ENCODE measurements around the gene ZNF593OS. TPM values are rescaled to one million over a fixed set of nuclear protein-coding genes. Genes with fewer than 3 reads are reported as not detected.
A peak's percentile ranks its signal among the peaks of the same experiment; 100 is the strongest.

ZNF593OS gene
- total RNA-seq, 2 experiments from 2014 or later = not detected

DNA sequence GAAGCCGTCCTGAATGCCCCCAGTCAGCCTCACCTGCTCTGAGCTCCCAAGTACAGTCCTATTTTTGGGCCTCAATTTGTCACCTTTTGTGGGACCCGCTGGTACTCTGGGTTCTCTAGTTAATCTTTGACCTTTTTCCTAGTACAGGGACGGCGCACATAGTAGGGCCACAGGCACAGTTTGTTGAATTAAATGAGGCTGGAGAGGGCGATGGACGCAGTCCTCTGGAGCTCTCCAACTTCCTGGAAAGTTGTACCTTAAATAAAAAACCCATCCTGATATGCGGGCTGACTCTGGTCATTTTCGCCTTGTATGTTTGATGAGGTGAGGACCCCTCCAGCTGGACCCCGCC, 8.0 kb downstream of the ZNF593OS start:
- Mint-ChIP-seq H3K36me3 (ENCODE audit: low read depth) (no peaks in the 10 kb centered on the region), H3K27ac (no peak overlapping the region), H3K9me3 (no peaks in the 10 kb centered on the region), H3K4me3 (peak overlapping the region; percentile 34), H3K4me1 (ENCODE audit: low read depth) (peaks cover 5% of the 10 kb centered on the region), H3K27me3 (peaks cover 25% of the 10 kb centered on the region)
- intact Hi-C loops (cut with DNase I, micrococcal nuclease) = loop anchor here in 1 of 2 experiments (1.0 to 10.0 kb wide), 4 partner anchors 58 to 231 kb away; no protein-coding TSS in a partner anchor
- no peaks in the 10 kb centered on the region for H3K36me3 ChIP-seq (ENCODE audit: insufficient read depth, low read length)
- no peak overlapping the region for H3K27ac ChIP-seq (ENCODE audit: low read depth in 1 of 2, low read length in 2 of 2)
- DNase-seq = no peak
- ChIA-PET POLR2A (no interaction called here), CTCF (interaction anchor here (0.9 kb wide), 1 partner anchor 70 kb away, joined by 4 read pairs; the partner anchor contains the start of gene CEP85)
- no peak for TF ChIP-seq CTCF (IDR thresholded peaks at IDR 0.05)
- H3K4me1 ChIP-seq (ENCODE audit: insufficient read depth, low read length) = peaks cover 26% of the 10 kb centered on the region
- ATAC-seq (ENCODE audit: poor library complexity) = no peak
- H3K4me3 ChIP-seq (ENCODE audit: low read length) = peak overlapping the region; percentile 43
- H3K27me3 ChIP-seq (ENCODE audit: control insufficient read depth in 1 of 2, insufficient read depth in 2 of 2, low read length in 2 of 2) = peaks cover 23 to 34% of the 10 kb centered on the region in 2 experiments
- no peaks in the 10 kb centered on the region for H3K9me3 ChIP-seq (ENCODE audit: control insufficient read depth in 1 of 2, insufficient read depth in 1 of 2, low read length in 2 of 2)

DNA sequence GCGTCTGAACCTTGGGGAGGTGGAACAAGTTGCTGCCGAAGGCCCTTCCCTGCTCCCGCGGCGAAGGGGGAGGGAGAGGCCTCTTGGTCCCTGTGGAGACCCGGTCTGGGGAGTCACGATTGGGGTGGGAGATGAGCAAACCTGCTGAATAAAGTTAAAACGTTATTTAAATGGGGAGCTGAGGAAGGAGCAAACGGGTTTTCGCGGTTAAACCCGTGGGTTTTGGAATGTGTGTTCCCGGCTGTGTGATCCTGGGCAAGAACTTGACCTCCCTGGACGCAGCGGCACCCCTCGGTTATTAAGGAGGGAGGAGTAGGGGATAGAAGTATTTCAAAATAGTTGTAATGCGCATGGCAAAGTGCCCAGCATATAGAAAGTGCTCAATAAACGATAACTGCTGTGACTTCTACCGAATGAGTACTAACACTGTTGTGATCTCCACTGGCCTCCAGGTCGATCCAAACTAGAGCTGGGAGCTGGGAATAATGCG, 9.4 kb downstream of the ZNF593OS start:
- no peak overlapping the region for H3K27ac ChIP-seq (ENCODE audit: low read depth in 1 of 2, low read length in 2 of 2)
- H3K27me3 ChIP-seq (ENCODE audit: control insufficient read depth in 1 of 2, insufficient read depth in 2 of 2, low read length in 2 of 2) = peaks cover 26 to 44% of the 10 kb centered on the region in 2 experiments
- no peaks in the 10 kb centered on the region for H3K9me3 ChIP-seq (ENCODE audit: control insufficient read depth in 1 of 2, insufficient read depth in 1 of 2, low read length in 2 of 2)
- Mint-ChIP-seq H3K36me3 (ENCODE audit: low read depth) (no peaks in the 10 kb centered on the region), H3K9me3 (no peaks in the 10 kb centered on the region), H3K4me1 (ENCODE audit: low read depth) (peaks cover 5% of the 10 kb centered on the region), H3K27ac (no peak overlapping the region), H3K27me3 (peaks cover 37% of the 10 kb centered on the region), H3K4me3 (peak overlapping the region; percentile 58)
- no peak for ATAC-seq (ENCODE audit: poor library complexity)
- POLR2A ChIA-PET = interaction anchor here (1.3 kb wide), 1 partner anchor 72 kb away, joined by 5 read pairs; the partner anchor contains the start of gene CEP85
- intact Hi-C loops (cut with DNase I, micrococcal nuclease) = loop anchor here (1.0 to 10.0 kb wide), 3 partner anchors 57 to 233 kb away; no protein-coding TSS in a partner anchor
- peak in 1 of 14 experiments; percentile 34 for DNase-seq
- no peak for TF ChIP-seq CTCF (IDR thresholded peaks at IDR 0.05)
- CTCF ChIA-PET = no interaction called here
- peaks cover 26% of the 10 kb centered on the region for H3K4me1 ChIP-seq (ENCODE audit: insufficient read depth, low read length)
- no peaks in the 10 kb centered on the region for H3K36me3 ChIP-seq (ENCODE audit: insufficient read depth, low read length)
- H3K4me3 ChIP-seq (ENCODE audit: low read length) = no peak overlapping the region

GRCh38 chr1:26161415-26162219, 10.0 kb downstream of the ZNF593OS start:
- Mint-ChIP-seq H3K9me3 (no peaks in the 10 kb centered on the region), H3K36me3 (ENCODE audit: low read depth) (no peaks in the 10 kb centered on the region), H3K4me3 (peak overlapping the region; percentile 58), H3K27me3 (peaks cover 39% of the 10 kb centered on the region), H3K4me1 (ENCODE audit: low read depth) (peaks cover 5% of the 10 kb centered on the region), H3K27ac (no peak overlapping the region)
- ChIA-PET POLR2A (interaction anchor here (1.3 kb wide), 1 partner anchor 72 kb away, joined by 5 read pairs; the partner anchor contains the start of gene CEP85), CTCF (no interaction called here)
- ATAC-seq (ENCODE audit: poor library complexity) (peak; percentile 63), DNase-seq (peak in 10 of 14 experiments; percentile 16 to 65 (median 32))
- no peaks in the 10 kb centered on the region for H3K36me3 ChIP-seq (ENCODE audit: insufficient read depth, low read length)
- H3K27ac ChIP-seq (ENCODE audit: low read depth in 1 of 2, low read length in 2 of 2) = no peak overlapping the region
- no peak for TF ChIP-seq CTCF (IDR thresholded peaks at IDR 0.05)
- intact Hi-C loops (cut with DNase I, micrococcal nuclease) = loop anchor here (1.0 to 10.0 kb wide), 3 partner anchors 56 to 233 kb away; no protein-coding TSS in a partner anchor
- peaks cover 29% of the 10 kb centered on the region for H3K4me1 ChIP-seq (ENCODE audit: insufficient read depth, low read length)
- peak overlapping the region; percentile 12 for H3K4me3 ChIP-seq (ENCODE audit: low read length)
- H3K9me3 ChIP-seq (ENCODE audit: control insufficient read depth in 1 of 2, insufficient read depth in 1 of 2, low read length in 2 of 2) = no peaks in the 10 kb centered on the region
- H3K27me3 ChIP-seq (ENCODE audit: control insufficient read depth in 1 of 2, insufficient read depth in 2 of 2, low read length in 2 of 2) = peaks cover 26 to 44% of the 10 kb centered on the region in 2 experiments
